SU-DHL-6 (cell line): ENCODE results near the gene HDAC5.

Experiments used
- H2AFZ ChIP-seq: fragments of 200-600 bp; sonication (generic); 2 replicates; pipeline ENCODE4 v1.6.1; 2014; ENCODE audit warnings: low read depth, mild to moderate bottlenecking, moderate library complexity, mixed read lengths, antibody characterized with exemption, low read length; ENCODE audit not compliant: severe bottlenecking
- H3F3A ChIP-seq: fragments of 200-600 bp; shearing (Covaris generic); 2 replicates; pipeline ENCODE4 v1.6.0; 2016; ENCODE audit warnings: antibody characterized with exemption, mild to moderate bottlenecking; ENCODE audit not compliant: insufficient read depth
- H3K27ac ChIP-seq: fragments of 200-600 bp; sonication (generic); 2 replicates; pipeline ENCODE4 v1.5.1; 2016; ENCODE audit warnings: low read depth, mild to moderate bottlenecking, low read length, moderate library complexity, mixed read lengths
- H3K27me3 ChIP-seq: fragments of 200-600 bp; sonication (generic), shearing (Covaris generic); 2 replicates; pipeline ENCODE4 v1.6.0; 2014; ENCODE audit warnings: mild to moderate bottlenecking, low read length
- H3K36me3 ChIP-seq: fragments of 200-600 bp; sonication (generic); 2 replicates; pipeline ENCODE4 v1.6.1; 2014; ENCODE audit warnings: mild to moderate bottlenecking, low read length, mixed read lengths
- H3K4me2 ChIP-seq: fragments of 300-600, 200-600 bp; shearing (Covaris generic), sonication (generic); 2 replicates; pipeline ENCODE4 v1.6.0; 2014; ENCODE audit warnings: low read length, low read depth, mild to moderate bottlenecking; ENCODE audit not compliant: poor library complexity, severe bottlenecking
- H3K4me3 ChIP-seq: fragments of 200-600 bp; sonication (generic); 2 replicates; pipeline ENCODE4 v1.5.1; 2014; ENCODE audit warnings: antibody characterized with exemption, low read length, mild to moderate bottlenecking, mixed read lengths; ENCODE audit not compliant: insufficient read depth, poor library complexity, severe bottlenecking
- H3K79me2 ChIP-seq: fragments of 200-600 bp; sonication (generic); 2 replicates; pipeline ENCODE4 v1.6.1; 2014; ENCODE audit warnings: mild to moderate bottlenecking, low read length, moderate library complexity; ENCODE audit not compliant: insufficient read depth
- H3K9ac ChIP-seq: fragments of 200-600 bp; sonication (generic); 2 replicates; pipeline ENCODE4 v1.7.0; 2014; ENCODE audit warnings: mild to moderate bottlenecking, low read length
- H3K9me2 ChIP-seq: fragments of 200-600 bp; sonication (generic); replicated peaks from 2 replicates; pipeline ENCODE4 v1.6.1; 2014; ENCODE audit warnings: low read length; ENCODE audit not compliant: insufficient read depth
- H3K9me3 ChIP-seq: fragments of 200-600 bp; sonication (generic); 2 replicates; pipeline ENCODE4 v1.6.1; 2014; ENCODE audit warnings: low read length, mixed read lengths; ENCODE audit not compliant: insufficient read depth
- H4K20me1 ChIP-seq: fragments of 200-600 bp; sonication (generic); 2 replicates; pipeline ENCODE4 v1.6.1; 2014; ENCODE audit warnings: low read depth, mild to moderate bottlenecking, antibody characterized with exemption, low read length, moderate library complexity, mixed read lengths
- EZH2phosphoT487 ChIP-seq: fragments of 200-600 bp; sonication (generic), shearing (Covaris generic); conservative IDR thresholded peaks from 2 replicates; pipeline ENCODE4 v1.6.1; 2018; ENCODE audit warnings: mild to moderate bottlenecking, antibody characterized with exemption, low read length, moderate library complexity, mixed read lengths
- TF ChIP-seq, protein P1 (sequence below): fragments of 200-600 bp; sonication (generic); IDR thresholded peaks from one replicate; pipeline ENCODE4 v1.5.1; 2017; ENCODE audit warnings: antibody characterized with exemption, mild to moderate bottlenecking, low read length, moderate library complexity; ENCODE audit not compliant: insufficient read depth, poor library complexity, severe bottlenecking

Gene HDAC5

DNA sequence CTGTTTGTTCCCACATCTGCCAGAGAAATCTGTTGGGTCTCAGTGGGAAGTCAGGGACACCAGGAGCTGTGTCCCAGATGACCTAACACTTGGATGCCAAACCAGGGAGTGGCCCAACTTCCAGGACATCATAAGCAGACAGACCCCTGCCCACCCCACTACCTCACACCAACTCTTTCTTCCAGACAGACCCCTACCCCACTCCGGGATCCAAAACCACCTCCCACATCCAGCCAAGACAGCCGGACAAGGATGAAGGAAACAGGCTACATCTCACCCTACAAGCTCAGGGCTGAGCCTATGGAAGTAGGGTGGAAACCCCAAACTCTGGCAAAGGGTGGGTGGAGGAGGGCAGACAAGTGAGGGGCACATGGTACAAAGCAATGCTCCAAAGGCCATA, 3.6 kb downstream of the HDAC5 start:
- no peak for TF ChIP-seq EZH2phosphoT487
- TF ChIP-seq, protein P1, sequence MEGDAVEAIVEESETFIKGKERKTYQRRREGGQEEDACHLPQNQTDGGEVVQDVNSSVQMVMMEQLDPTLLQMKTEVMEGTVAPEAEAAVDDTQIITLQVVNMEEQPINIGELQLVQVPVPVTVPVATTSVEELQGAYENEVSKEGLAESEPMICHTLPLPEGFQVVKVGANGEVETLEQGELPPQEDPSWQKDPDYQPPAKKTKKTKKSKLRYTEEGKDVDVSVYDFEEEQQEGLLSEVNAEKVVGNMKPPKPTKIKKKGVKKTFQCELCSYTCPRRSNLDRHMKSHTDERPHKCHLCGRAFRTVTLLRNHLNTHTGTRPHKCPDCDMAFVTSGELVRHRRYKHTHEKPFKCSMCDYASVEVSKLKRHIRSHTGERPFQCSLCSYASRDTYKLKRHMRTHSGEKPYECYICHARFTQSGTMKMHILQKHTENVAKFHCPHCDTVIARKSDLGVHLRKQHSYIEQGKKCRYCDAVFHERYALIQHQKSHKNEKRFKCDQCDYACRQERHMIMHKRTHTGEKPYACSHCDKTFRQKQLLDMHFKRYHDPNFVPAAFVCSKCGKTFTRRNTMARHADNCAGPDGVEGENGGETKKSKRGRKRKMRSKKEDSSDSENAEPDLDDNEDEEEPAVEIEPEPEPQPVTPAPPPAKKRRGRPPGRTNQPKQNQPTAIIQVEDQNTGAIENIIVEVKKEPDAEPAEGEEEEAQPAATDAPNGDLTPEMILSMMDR: no peak
- H3K9me2 ChIP-seq: no peaks in the 10 kb centered on the region
- no peaks in the 10 kb centered on the region for H3F3A ChIP-seq

GRCh38 chr17:44119062-44119461, 4.4 kb downstream of the HDAC5 start:
- no peaks in the 10 kb centered on the region for H3K79me2 ChIP-seq
- no peak overlapping the region for H3K4me2 ChIP-seq
- H4K20me1 ChIP-seq: no peaks in the 10 kb centered on the region
- H3F3A ChIP-seq: no peaks in the 10 kb centered on the region
- H3K27ac ChIP-seq: no peak overlapping the region
- H3K27me3 ChIP-seq: no peaks in the 10 kb centered on the region
- TF ChIP-seq EZH2phosphoT487: no peak
- TF ChIP-seq, protein P1: no peak
- H3K36me3 ChIP-seq: no peaks in the 10 kb centered on the region
- no peaks in the 10 kb centered on the region for H3K9me3 ChIP-seq
- H3K9ac ChIP-seq: no peak overlapping the region
- no peak overlapping the region for H3K4me3 ChIP-seq
- H3K9me2 ChIP-seq: no peaks in the 10 kb centered on the region
- no peak overlapping the region for H2AFZ ChIP-seq

More for the DNA sequence above, 3.6 kb downstream of the HDAC5 start:
- Histone ChIP-seq H4K20me1 (no peaks in the 10 kb centered on the region), H3K9ac (no peak overlapping the region), H3K27ac (no peak overlapping the region), H3K9me3 (no peaks in the 10 kb centered on the region), H3K36me3 (no peaks in the 10 kb centered on the region), H3K4me2 (no peak overlapping the region), H3K79me2 (no peaks in the 10 kb centered on the region), H3K4me3 (no peak overlapping the region), H3K27me3 (no peaks in the 10 kb centered on the region), H2AFZ (no peak overlapping the region)

DNA sequence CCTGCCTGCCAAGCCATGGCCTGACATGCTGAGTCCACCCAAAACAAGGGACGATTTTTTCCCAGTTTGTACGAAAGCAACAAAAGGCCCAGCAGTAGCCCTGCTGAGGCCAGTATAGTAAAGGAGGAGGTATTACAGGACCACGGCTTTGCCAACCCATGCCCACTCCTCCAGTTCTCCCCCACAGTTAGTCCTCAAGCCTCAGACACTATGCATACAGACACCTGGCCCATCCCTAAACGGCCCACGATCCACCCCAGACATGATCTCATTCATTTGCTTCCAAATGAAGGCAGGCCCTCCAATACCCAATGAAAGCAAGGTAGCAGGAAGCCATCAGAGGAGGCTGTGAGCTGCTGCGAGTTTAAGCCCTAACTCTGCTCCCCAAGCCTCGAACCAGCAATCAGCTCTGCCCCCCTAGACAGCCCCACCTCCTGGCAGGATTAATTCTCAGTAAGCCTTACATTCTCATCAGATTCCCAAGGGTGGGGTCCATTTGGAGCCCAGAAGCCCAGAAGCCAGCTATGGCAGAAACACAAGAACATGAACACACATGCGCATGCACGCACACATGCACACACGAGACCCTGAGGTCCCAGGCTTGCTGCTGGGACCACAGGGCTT, 4.9 kb downstream of the HDAC5 start:
- no peak overlapping the region for H3K9ac ChIP-seq
- H3K27ac ChIP-seq: no peak overlapping the region
- no peaks in the 10 kb centered on the region for H3K79me2 ChIP-seq
- H3K9me3 ChIP-seq: no peaks in the 10 kb centered on the region
- H3K36me3 ChIP-seq: no peaks in the 10 kb centered on the region
- H4K20me1 ChIP-seq: no peaks in the 10 kb centered on the region
- H3K4me3 ChIP-seq: no peak overlapping the region
- no peaks in the 10 kb centered on the region for H3K9me2 ChIP-seq
- TF ChIP-seq, protein P1: no peak
- TF ChIP-seq EZH2phosphoT487: no peak
- no peaks in the 10 kb centered on the region for H3F3A ChIP-seq
- H3K4me2 ChIP-seq: no peak overlapping the region
- H3K27me3 ChIP-seq: no peaks in the 10 kb centered on the region
- H2AFZ ChIP-seq: no peak overlapping the region
